Hematopoietic multipotent progenitor cell treated with erythropoietin and hydrocortisone succinate and interleukin-3 and kit ligand, for 15 days (in vitro differentiated cells): ENCODE measurements around the gene ALPK3.

Experiments
- DNase-seq: peaks from one replicate; pipeline ENCODE4 v3.0.0-alpha.2; 2015; ENCODE audit warnings: low spot score

The ALPK3 gene

GRCh38 chr15:84921121-84921520, 104.0 kb downstream of the ALPK3 start:
- DNase-seq = no peak

GRCh38 chr15:84922530-84922929, 105.4 kb downstream of the ALPK3 start:
- no peak for DNase-seq
